Epithelial cell of proximal tubule (primary cell): Measurements from ENCODE around the gene ASTL. TPM values are rescaled to one million over a fixed set of nuclear protein-coding genes. Genes with fewer than 3 reads are reported as not detected.

ENCODE experiments used
- DNase-seq: peaks from one replicate; pipeline ENCODE4 v3.0.0-alpha.2; 2011; ENCODE audit warnings: low read depth
- H3K4me3 ChIP-seq: 2 replicates; pipeline ENCODE4 v1.5.1; 2011; ENCODE audit warnings: low read depth, mild to moderate bottlenecking, low read length
- total RNA-seq: library from RNA; depleted of rRNA; stranded (reverse); fragments of >200 nt; gene quantifications from 2 replicates; pipeline ENCODE4 v1.2.3, GENCODE V29; 2015
- TF ChIP-seq, protein P1 (sequence below): conservative IDR thresholded peaks from 2 replicates; pipeline ENCODE4 v1.5.1; 2012; ENCODE audit warnings: low read depth, mild to moderate bottlenecking, low read length

Gene ASTL
- total RNA-seq, 1 donor from 2014 or later, result not detected

DNA sequence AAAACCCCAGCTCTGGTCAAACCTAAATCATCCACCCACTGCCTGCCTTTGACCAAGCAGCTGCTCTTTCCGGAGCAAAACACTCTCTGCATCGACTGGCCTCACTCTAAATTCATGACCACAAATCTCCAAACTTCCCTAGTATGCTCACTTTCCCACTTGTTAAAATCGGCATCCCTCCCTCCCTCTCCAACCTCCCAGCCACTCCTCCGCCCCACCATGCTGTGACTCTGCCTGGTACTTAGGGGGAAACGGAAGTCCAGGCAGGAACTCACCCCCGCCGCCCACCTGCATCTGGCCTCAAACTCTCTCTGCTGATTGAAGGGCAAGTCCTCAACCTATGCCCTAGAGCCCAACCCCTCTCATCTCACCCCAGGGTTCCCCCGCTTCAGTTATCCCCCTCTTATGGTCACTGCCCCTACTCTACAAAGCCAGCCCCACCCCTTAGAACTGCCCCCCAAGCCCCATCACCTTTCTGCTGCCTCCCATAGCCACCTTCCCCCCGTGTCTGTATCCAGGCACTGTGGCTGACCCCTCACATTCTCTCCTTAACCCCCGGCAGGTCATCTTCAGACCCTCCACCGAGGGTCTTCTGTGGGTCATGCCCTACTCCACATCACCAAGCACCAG lies 18.1 kb downstream of the ASTL start:
- TF ChIP-seq, protein P1, sequence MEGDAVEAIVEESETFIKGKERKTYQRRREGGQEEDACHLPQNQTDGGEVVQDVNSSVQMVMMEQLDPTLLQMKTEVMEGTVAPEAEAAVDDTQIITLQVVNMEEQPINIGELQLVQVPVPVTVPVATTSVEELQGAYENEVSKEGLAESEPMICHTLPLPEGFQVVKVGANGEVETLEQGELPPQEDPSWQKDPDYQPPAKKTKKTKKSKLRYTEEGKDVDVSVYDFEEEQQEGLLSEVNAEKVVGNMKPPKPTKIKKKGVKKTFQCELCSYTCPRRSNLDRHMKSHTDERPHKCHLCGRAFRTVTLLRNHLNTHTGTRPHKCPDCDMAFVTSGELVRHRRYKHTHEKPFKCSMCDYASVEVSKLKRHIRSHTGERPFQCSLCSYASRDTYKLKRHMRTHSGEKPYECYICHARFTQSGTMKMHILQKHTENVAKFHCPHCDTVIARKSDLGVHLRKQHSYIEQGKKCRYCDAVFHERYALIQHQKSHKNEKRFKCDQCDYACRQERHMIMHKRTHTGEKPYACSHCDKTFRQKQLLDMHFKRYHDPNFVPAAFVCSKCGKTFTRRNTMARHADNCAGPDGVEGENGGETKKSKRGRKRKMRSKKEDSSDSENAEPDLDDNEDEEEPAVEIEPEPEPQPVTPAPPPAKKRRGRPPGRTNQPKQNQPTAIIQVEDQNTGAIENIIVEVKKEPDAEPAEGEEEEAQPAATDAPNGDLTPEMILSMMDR, result no peak
- no peak overlapping the region for H3K4me3 ChIP-seq
- DNase-seq, result no peak

- no peak overlapping the region for H3K4me3 ChIP-seq
- TF ChIP-seq, protein P1, result no peak
- DNase-seq, result no peak
Measured at GRCh38 chr2:96119389-96119751, 18.9 kb downstream of the ASTL start.

DNA sequence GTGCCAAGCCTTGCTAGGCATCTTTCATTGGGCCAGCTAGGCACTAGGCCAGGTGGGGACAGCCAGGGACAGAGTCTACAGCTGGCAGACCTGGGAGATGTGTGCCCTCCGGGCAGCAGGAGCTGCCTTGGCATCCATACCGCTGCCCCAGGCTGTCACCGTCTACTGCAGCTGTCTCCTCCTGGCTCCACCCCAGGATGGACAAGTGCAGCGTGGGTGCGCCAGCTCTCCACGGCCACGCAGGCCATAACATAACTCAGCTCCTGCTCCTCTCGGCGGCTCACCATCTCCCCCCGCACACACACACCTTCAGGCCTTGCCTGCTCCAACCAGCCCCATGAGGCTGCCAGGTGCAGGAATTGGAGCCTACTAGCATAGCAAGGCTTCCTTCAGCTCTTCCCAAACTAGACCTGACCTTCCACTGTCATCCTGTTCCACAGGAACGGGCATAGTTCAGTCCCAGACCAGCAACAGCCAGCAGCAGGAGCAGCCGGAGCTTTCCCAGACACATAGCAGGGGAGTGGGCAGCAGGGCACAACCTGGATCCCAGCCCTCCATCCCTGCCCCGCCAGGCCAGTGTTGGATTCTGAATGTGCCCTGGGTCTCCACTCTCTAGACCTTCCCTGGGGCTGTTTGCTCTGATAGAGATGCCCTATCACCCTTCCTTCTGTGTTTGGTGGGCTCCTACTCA lies 19.5 kb downstream of the ASTL start:
- H3K4me3 ChIP-seq, result no peak overlapping the region

GRCh38 chr2:96117701-96118588 lies 20.4 kb downstream of the ASTL start:
- TF ChIP-seq, protein P1, result no peak
- no peak overlapping the region for H3K4me3 ChIP-seq
- DNase-seq, result no peak

More for the DNA sequence above, 19.5 kb downstream of the ASTL start:
- DNase-seq, result no peak
- TF ChIP-seq, protein P1, result no peak

DNA sequence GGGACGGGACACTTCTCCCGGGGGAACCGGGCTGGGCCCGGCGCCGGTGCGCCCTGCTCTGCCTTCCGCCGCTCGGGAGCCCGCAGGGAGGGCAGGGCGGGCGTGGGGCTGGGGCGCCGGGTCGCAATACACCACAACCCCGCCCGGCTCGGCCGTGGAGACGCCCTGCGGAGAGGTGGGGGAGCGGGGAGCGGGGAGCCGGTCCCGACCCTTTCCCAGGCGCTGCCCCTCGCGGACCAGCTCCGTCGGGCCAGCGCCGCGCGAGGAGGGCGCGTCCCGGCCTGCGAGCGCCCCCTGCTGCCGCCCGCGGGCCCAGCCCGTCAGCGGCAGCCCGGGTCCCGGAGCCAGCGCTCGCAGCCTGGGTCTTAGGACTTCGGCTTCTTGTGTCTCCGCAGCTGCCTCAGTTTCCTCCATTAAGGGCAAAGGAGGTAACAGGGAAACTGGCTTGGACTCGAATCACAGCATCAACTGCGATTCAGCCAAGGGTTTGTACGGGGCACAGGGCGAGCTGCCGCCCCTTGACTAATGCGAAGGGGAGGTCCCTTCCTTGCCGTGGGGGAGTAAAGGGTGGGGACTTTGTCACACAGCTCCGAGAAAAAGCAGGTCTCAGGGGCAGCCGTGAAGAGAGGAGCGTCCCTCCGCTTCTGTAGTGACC lies 21.3 kb downstream of the ASTL start:
- DNase-seq, result no peak
- peak overlapping the region; percentile 36 for H3K4me3 ChIP-seq
- TF ChIP-seq, protein P1, result peak; percentile 55

- H3K4me3 ChIP-seq, result peak within 1 kb of the TSS; percentile 36
- DNase-seq, result no peak
- TF ChIP-seq, protein P1, result no peak
Measured at GRCh38 chr2:96116424-96116878, 21.9 kb downstream of the ASTL start, which contains the start of gene ADRA2B. ADRA2B (minus strand) TSS chr2:96116571; CDS start chr2:96116149, 422 bp downstream.
